Putamen (tissue), 1 donor: ENCODE results near the gene VWA8.
"Not testable (repeated sequence)": the region's sequence is repeated elsewhere in the genome, so short reads cannot be mapped to it uniquely, and the experiment has no call there.

ENCODE experiments used
- DNase-seq: peaks from one replicate; pipeline ENCODE4 v3.0.0-alpha.2; 2016; ENCODE audit warnings: low spot score

Gene VWA8

GRCh38 chr13:41643507-41643906, 317.4 kb downstream of the VWA8 start:
- no peak for DNase-seq

- DNase-seq, result no peak
Measured at GRCh38 chr13:41641961-41642360, 318.9 kb downstream of the VWA8 start.

GRCh38 chr13:41641429-41641828, 319.5 kb downstream of the VWA8 start:
- no peak for DNase-seq

- DNase-seq, result no peak
Measured at GRCh38 chr13:41639955-41640780, 320.7 kb downstream of the VWA8 start.

DNA sequence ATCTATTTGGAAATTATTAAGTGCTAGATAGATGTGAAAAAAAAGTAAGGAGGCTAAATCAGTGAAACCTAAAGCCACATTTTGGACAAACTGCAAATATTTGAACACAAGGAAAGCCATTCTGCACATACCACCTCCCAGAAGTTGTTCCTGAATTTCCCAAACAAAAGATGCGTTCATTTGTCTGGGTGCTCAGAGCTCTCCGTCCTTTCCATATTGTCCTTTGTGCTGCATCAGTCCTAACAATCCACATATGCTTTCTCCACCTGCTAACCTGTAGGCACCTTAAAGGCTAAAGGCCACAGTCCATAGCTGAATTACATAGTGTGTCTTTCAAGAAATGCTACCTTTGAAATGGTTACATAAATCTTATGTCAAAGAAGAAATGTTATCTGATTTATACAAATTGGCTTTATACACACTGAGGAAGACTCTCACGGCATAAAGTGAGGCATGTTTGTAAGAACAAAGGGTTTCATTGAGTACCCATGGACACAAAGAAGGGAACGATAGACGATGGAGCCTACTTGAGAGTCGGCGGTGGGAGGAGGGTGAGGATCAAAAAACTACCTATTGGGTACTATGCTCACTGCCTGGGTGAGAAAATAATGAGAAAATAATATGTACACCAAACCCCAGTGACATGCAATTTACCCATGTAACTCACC, 321.5 kb downstream of the VWA8 start:
- no peak for DNase-seq

DNA sequence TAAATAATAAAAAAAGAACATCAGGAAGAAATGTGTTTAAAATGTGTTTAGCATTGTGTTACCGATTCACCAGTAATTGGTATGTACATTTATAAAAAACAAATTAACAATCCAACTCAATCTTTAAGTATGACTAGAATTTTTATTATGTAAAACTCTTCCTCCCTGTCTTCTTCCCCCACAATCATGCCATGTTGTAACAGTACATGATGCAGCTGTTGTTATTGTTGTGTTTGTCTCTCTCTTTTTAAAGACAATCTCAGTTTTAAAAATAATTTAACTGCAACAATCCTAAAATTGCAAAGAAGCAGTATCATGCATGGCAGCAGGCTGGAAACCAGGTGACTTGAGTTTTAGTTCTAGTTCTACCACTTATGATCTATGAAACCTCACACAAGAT, 323.3 kb downstream of the VWA8 start:
- no peak for DNase-seq

DNA sequence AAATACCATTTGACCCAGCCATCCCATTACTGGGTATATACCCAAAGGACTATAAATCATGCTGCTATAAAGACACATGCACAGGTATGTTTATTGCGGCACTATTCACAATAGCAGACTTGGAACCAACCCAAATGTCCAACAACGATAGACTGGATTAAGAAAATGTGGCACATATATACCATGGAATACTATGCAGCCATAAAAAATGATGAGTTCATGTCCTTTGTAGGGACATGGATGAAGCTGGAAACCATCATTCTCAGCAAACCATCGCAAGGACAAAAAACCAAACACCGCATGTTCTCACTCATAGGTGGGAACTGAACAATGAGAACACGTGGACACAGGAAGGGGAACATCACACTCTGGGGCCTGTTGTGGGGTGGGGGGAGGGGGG, 323.9 kb downstream of the VWA8 start:
- not testable (repeated sequence) for DNase-seq

GRCh38 chr13:41636590-41636989, 324.3 kb downstream of the VWA8 start:
- not testable (repeated sequence) for DNase-seq

DNA sequence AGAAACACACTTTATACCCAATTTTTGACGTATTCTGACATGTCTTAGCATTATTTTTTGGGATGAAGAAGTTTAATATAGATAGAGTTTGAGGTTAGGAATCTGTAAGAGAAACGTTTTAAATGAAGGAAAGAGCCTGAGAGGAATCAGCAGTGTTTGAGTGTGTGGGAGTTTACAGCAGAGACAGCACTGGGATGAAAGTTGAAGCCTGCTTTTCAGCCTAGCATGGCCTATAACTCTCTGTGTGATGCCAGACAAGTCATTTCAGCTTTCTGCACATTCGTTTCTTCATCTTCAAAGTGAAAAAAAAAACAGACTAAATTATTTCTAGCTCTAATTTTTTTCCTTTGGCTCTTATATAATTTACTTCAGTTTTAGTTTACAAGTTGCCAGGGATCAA, 326.5 kb downstream of the VWA8 start:
- DNase-seq, result no peak

DNA sequence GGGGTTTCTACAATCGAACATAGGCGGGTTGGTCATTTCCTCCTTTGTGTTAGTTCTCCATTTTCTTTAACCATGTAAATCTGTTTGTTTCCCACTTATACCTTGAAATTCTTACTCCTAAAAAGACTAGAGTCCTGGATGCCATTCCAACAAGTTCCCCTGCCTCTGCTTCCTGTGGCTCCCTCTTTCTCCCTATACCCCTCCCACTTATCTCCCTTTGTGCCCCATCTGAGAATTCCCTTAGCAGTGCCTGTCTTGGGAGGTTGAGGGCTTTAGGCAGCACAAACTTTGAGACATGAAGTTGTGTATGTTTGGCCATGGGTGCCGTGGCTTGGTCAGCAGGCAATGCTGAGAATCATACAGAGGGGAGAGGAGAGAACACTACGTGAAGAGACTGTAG, 327.1 kb downstream of the VWA8 start:
- DNase-seq, result no peak

- DNase-seq, result no peak
Measured at GRCh38 chr13:41631296-41631965, 329.5 kb downstream of the VWA8 start.

DNA sequence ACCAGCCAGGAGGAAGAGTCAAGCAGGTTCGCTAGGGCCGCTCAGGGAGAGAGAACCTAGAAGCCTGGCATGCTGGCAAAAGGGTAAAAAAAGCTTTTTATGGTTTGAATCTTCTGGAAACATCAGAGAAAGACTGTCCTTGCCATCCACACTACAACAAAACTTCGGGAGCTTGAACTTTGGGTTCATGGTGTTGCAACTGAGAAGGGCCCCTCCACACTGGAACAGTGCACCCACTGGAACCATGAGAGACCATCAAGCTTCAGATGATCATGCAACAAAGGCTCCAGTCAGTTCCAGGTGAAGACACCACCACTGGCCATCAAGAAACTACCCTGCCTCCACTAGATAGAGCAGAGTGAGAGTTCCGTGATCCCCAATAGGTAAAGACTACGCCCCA, 333.5 kb downstream of the VWA8 start:
- DNase-seq, result no peak

- DNase-seq, result no peak
Measured at GRCh38 chr13:41624041-41624440, 336.9 kb downstream of the VWA8 start.

GRCh38 chr13:41622432-41623429, 338.2 kb downstream of the VWA8 start:
- no peak for DNase-seq

DNA sequence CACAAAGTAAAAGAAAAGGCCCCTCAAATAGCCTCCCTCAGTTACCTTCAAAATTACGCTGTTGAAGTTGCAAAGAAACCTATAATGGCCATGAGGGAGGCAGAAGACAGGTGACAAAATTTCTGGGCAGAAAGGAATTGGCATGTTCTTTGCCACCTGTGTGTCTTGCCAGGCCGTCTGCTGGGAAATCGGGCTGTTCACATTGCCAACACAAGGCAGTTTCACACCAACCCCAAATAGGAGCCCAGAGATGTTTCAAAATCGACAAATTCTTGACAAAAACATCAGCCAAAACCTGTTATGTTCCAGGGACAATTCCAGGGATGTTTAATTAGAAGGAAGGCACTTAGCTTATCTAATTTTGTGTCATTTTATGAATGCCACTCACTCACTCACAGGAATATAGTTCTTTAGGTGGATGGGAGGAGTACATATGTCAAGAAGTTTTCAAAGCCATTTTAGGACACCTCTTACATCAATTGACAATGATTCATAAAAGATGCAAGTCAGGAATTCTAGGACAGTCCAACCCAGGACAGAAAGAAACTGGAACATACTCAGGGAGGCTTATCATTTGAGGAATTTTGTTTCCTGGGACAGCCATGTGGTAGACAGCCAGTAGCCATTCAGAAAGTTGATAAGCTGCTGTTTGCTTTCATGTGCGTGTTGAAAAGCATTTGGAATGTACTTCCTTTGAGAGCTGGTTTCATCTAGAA, 339.0 kb downstream of the VWA8 start:
- no peak for DNase-seq

DNA sequence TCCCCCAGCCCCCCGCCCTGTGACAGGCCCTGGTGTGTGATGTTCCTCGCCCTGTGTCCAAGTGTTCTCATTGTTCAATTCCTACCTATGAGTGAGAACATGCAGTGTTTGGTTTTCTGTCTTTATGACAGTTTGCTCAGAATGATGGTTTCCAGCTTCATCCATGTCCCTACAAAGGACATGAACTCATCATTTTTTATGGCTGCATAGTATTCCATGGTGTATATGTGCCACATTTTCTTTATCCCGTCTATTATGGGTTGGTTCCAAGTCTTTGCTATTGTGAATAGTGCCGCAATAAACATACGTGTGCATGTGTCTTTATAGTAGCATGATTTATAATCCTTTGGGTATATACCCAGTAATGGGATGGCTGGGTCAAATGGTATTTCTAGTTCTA, 343.3 kb downstream of the VWA8 start:
- DNase-seq, result not testable (repeated sequence)

GRCh38 chr13:41616151-41616550, 344.8 kb downstream of the VWA8 start:
- no peak for DNase-seq

GRCh38 chr13:41615528-41615855, 345.4 kb downstream of the VWA8 start:
- DNase-seq, result no peak

GRCh38 chr13:41614671-41615527, 346.0 kb downstream of the VWA8 start:
- DNase-seq, result no peak

GRCh38 chr13:41613984-41614661, 346.8 kb downstream of the VWA8 start:
- DNase-seq, result peak; percentile 11
